HEK293 (cell line): Measurements from ENCODE around the gene ALOX15.

Experiments used
- KLF7 ChIP-seq: fragments of 450-650 bp; formaldehyde crosslinking; IDR thresholded peaks from 2 replicates; pipeline ENCODE4 v1.5.1; 2016; ENCODE audit warnings: missing biosample characterization, missing genetic modification characterization, borderline replicate concordance
- REST ChIP-seq: fragments of 450-650 bp; formaldehyde crosslinking; IDR thresholded peaks from 2 replicates; pipeline ENCODE4 v1.5.1; 2016; ENCODE audit warnings: missing biosample characterization, missing genetic modification characterization
- SCRT1 ChIP-seq: fragments of 450-650 bp; formaldehyde crosslinking; IDR thresholded peaks from 2 replicates; pipeline ENCODE4 v1.5.1; 2016; ENCODE audit warnings: missing biosample characterization, missing genetic modification characterization, borderline replicate concordance
- ZBTB7A ChIP-seq: fragments of 450-650 bp; formaldehyde crosslinking; IDR thresholded peaks from 2 replicates; pipeline ENCODE4 v1.5.1; 2016; ENCODE audit warnings: low read depth, missing biosample characterization, missing genetic modification characterization
- ZNF23 ChIP-seq: fragments of 450-650 bp; formaldehyde crosslinking; IDR thresholded peaks from 2 replicates; pipeline ENCODE4 v1.5.1; 2016; ENCODE audit warnings: missing biosample characterization, missing genetic modification characterization, borderline replicate concordance
- ZNF404 ChIP-seq: fragments of 450-650 bp; formaldehyde crosslinking; IDR thresholded peaks from 2 replicates; pipeline ENCODE4 v1.5.1; 2017; ENCODE audit warnings: missing biosample characterization, missing genetic modification characterization
- ZNF416 ChIP-seq: fragments of 450-650 bp; formaldehyde crosslinking; IDR thresholded peaks from 2 replicates; pipeline ENCODE4 v1.5.1; 2016; ENCODE audit warnings: missing biosample characterization, missing genetic modification characterization
- ZNF530 ChIP-seq: fragments of 450-650 bp; formaldehyde crosslinking; IDR thresholded peaks from 2 replicates; pipeline ENCODE4 v1.5.1; 2016; ENCODE audit warnings: low read depth, missing biosample characterization, missing genetic modification characterization
- ZNF639 ChIP-seq: fragments of 450-650 bp; formaldehyde crosslinking; IDR thresholded peaks from 2 replicates; pipeline ENCODE4 v1.5.1; 2016; ENCODE audit warnings: missing biosample characterization, missing genetic modification characterization
- TF ChIP-seq, protein P1 (sequence below): fragments of 450-650 bp; formaldehyde crosslinking; IDR thresholded peaks from 2 replicates; pipeline ENCODE4 v1.5.1; 2016; ENCODE audit warnings: missing biosample characterization, missing genetic modification characterization
- TF ChIP-seq, protein P2 (sequence below): fragments of 450-650 bp; formaldehyde crosslinking; IDR thresholded peaks from 2 replicates; pipeline ENCODE4 v1.5.1; 2016; ENCODE audit warnings: missing biosample characterization, missing genetic modification characterization

DNA sequence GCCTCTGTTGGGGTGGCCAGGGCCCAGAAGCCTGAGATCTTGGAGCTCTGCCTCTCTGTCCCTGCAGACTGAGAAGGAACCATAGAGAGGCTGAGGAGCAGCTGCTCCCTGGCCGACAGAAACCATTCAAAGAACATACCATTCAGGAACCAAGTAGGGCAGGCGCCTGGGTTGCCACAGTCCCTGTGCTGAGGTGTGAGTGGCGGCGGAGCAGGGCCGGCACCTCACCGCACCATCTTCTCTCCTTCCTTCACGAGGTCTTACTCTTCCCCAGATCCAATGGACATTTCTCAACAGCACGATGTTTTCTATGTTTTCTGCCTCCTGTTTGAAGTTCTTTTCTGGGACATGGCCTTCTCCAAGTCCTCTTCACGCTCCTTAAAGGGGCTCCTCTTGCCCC lies 22.8 kb upstream of the ALOX15 start:
- TF ChIP-seq, protein P1, sequence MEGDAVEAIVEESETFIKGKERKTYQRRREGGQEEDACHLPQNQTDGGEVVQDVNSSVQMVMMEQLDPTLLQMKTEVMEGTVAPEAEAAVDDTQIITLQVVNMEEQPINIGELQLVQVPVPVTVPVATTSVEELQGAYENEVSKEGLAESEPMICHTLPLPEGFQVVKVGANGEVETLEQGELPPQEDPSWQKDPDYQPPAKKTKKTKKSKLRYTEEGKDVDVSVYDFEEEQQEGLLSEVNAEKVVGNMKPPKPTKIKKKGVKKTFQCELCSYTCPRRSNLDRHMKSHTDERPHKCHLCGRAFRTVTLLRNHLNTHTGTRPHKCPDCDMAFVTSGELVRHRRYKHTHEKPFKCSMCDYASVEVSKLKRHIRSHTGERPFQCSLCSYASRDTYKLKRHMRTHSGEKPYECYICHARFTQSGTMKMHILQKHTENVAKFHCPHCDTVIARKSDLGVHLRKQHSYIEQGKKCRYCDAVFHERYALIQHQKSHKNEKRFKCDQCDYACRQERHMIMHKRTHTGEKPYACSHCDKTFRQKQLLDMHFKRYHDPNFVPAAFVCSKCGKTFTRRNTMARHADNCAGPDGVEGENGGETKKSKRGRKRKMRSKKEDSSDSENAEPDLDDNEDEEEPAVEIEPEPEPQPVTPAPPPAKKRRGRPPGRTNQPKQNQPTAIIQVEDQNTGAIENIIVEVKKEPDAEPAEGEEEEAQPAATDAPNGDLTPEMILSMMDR, result no peak
- TF ChIP-seq, protein P2, sequence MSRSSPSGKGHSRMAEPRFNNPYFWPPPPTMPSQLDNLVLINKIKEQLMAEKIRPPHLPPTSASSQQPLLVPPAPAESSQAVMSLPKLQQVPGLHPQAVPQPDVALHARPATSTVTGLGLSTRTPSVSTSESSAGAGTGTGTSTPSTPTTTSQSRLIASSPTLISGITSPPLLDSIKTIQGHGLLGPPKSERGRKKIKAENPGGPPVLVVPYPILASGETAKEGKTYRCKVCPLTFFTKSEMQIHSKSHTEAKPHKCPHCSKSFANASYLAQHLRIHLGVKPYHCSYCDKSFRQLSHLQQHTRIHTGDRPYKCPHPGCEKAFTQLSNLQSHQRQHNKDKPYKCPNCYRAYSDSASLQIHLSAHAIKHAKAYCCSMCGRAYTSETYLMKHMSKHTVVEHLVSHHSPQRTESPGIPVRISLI, result no peak
- TF ChIP-seq ZNF530 (tag by site-specific recombination) (no peak), SCRT1 (tag by site-specific recombination) (no peak), ZNF416 (tag by site-specific recombination) (no peak), ZBTB7A (tag by site-specific recombination) (no peak), ZNF23 (tag by site-specific recombination) (no peak), REST (tag by site-specific recombination) (no peak), ZNF639 (tag by site-specific recombination) (no peak), KLF7 (tag by site-specific recombination) (no peak), ZNF404 (tag by site-specific recombination) (no peak)
